NCI-H128 (cell line): ENCODE results near the gene KIF1A.
"Not testable (repeated sequence)": the region's sequence is repeated elsewhere in the genome, so short reads cannot be mapped to it uniquely, and the experiment has no call there.

ENCODE experiments used
- DNase-seq: peaks from one replicate; lab custom pipeline; 2025; ENCODE audit not compliant: unreplicated experiment; lab: John Stamatoyannopoulos, UW

KIF1A gene

DNA sequence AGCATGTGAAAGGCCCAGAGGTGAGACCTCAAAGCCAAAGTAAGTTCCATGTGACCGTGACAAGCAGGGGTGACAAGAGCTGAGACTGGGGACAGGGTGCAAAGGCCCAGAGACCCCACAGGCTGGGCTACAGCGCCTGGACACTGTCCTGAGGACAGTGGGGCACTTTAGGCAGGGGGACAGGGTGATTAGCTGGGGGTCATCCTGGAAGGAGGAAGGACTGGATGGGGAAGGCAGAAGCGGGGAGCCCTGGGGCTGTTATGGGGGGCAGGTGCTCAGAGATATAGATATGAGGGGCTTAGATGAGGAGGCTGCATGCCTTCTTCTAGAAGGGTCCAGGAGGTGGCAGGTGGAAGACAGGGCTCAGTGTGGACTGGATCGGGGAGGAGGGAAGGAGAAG lies 31.5 kb downstream of the KIF1A start:
- DNase-seq: no peak

GRCh38 chr2:240787521-240788472 lies 32.2 kb downstream of the KIF1A start:
- DNase-seq: no peak

DNA sequence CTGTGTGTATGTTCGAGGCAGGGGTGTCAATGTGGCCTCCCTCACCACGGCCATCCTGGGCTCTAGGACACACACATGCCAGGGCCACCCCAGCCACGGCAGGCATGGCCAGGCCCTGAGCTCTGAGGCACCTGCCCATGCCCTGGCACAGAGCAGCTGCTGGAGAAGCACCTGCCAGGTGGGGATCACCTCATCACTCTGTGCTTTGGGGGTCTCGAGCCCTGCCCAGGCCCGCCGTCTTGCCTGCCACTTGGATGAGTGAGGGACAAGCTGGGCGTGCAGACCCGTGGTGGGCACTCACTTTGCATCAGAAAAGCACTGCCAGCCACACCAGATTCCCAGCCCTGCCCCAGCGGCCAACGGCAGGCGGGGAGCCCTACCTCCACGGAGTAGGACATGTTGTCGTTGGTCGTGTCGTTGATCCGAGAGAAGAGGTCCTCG lies 33.1 kb downstream of the KIF1A start:
- no peak for DNase-seq

DNA sequence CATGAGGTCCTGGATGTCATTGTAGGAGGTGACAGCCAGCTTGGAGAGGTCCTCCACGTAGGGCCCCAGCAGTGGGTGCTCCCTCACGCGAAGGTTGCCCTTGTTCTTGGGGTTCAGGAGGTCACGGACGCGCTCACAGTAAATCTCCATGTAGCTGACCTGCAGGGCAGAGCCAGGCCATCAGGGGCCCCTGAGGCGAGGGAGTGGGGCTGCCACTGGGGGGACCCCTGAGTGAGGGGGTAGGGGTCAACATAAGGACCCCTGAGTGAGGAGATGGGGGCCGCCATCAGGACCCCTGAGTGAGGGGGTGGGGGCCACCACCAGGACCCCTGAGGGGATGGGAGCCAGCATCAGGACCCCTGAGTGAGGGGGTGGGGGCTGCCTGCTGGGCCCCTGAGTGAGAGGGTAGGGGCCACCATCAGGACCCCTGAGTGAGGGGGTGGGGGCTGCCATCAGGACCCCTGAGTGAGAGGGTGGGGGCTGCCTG lies 33.6 kb downstream of the KIF1A start:
- no peak for DNase-seq

- DNase-seq: no peak
Observed at GRCh38 chr2:240785424-240786335, 34.3 kb downstream of the KIF1A start.

DNA sequence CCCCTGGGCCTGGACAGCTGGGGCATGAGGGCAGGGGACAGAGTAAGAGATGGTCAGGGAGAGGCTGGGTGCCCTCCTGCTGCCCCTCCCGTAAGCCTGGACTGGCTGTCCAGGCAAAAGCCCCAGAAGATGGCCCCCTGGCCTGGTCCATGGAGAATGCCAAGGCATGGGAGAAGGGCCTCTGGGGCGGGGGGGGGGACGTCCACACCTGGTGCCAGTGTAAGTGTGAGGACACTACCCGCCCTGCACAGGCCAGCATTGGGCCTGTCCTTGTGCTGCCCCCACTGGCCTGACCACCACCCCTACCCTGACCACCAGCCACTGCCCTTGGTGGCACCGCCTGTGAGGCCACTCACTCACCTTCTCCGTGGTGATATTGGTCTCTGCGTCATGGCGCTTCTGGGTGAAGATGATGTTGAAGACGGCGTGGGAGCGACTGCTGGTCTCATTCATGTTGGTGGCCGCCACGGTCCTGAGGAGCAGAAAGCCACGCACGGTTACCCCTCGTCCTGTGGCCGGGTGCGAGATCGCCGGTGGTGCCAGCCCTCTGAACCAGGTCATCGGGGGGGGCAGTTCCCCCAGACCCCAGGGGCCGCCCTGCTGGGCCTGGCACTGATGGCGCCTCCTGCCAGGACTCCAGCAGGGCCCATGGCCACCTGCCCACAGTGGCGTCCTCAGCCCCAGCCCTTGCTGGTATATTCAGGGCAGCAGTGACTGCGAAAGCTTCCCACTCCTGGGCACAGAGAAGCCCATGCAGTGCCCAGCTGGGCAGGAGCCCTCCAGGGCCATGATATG lies 35.2 kb downstream of the KIF1A start:
- DNase-seq: no peak

- no peak for DNase-seq
Observed at GRCh38 chr2:240783819-240784621, 36.0 kb downstream of the KIF1A start.

GRCh38 chr2:240782886-240783818 lies 36.9 kb downstream of the KIF1A start:
- no peak for DNase-seq

- no peak for DNase-seq
Observed at GRCh38 chr2:240782221-240782885, 37.7 kb downstream of the KIF1A start.

- no peak for DNase-seq
Observed at GRCh38 chr2:240781471-240782220, 38.4 kb downstream of the KIF1A start.

DNA sequence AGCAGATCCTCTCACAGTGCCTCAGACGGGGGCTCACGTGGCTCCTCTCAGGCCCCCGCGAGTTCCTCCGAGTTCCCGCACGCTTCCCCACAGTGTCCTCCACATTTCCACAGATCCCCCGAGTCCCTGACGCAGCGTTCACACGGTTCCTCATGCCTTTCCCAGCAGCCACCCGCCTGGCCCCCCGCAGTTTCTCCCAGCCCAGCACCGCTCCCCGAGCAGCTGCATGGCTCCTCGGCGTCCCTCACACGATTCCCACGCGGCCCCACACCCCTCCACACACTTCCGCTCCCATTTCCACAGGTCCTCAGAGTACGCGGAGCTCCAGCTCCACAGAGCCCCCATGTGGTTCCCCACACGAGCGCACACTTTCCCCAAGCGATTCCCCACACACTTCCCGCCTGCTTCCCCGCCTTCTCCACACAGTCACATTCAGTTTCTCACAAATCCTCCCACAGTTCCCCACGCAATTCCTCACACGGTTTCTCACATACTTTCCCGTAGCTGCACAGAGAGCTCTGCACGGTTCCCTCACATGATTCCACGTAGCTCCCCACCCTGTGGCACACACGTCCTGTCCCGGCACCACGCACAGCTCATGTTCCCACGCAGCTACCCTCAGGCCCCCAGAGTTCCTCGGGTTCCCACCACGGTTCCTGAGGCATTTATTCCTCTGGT lies 39.9 kb downstream of the KIF1A start:
- DNase-seq: no peak

DNA sequence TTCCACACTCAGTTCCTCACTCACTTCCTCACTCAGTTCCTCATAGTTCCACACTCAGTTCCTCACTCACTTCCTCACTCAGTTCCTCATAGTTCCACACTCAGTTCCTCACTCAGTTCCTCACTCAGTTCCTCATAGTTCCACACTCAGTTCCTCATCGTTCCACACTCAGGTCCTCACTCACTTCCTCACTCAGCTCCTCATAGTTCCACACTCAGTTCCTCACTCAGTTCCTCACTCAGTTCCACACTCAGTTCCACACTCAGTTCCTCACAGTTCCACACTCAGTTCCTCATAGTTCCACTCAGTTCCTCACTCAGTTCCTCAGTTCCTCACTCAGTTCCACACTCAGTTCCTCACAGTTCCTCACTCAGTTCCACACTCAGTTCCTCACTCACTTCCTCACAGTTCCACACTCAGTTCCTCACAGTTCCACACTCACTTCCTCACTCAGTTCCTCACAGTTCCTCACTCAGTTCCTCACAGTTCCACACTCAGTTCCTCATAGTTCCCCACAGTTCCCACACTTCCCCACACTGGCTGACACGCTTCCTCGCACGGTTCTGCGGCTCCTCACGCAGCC lies 40.7 kb downstream of the KIF1A start:
- DNase-seq: not testable (repeated sequence)

- DNase-seq: no peak
Observed at GRCh38 chr2:240778426-240778825, 41.6 kb downstream of the KIF1A start.

DNA sequence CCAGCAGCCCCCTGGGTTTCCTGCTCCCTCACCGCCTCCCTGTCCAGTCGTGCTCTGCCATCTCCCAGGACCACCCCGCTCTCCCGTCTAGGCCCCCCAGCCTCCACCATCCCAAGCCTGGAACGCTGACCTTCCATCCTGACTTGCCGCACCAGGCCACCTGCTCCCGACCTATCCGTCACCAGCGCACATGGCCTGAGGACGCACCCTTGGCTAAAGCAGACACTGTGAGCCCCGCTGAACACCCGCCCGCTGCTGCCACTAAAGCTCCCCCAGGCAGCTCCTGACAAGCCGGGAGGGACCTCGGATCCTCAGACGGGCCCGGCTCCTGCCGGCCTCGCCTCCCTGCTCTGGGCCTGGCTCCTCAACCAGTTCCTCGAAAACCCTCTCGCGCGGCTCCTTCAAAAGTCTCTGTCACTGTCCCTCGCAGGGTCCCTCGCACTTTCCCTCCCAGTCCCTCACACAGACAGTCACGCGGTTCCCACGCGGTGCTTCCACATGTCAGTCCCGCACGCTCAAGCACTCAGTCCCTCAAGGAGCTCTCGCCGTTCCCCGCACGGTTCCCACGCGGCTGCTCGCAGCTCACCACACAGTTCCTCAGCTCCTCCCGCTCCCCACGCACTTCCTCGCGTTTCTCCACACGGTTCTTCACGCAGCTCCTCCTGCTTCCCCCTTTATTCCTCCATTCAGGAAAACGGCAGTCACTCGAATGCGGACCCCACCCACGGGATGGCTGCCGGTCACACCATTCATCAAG lies 42.4 kb downstream of the KIF1A start:
- DNase-seq: no peak

- no peak for DNase-seq
Observed at GRCh38 chr2:240775905-240776304, 44.1 kb downstream of the KIF1A start.

DNA sequence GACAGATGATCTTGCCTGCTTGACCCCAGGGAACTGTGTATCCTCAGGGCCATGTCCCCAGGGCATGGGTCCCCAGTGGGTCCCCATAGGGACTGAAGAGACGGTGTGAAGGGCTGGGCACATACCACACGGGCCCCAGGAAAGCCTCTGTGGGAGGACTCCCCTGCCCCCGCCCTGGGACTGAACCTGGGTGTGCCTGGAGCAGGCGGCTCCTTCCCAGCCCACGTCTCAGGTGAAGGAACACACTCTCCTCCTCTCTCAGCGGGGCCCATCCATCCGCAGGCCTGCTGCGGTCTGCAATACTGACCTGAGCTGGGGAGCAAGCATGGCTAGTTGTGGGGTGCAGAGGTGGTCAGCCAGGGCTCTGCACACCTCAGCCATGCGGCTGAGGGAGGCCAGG lies 45.2 kb downstream of the KIF1A start:
- DNase-seq: no peak
